HG02973 (cell line): ENCODE results near the gene XYLT1.

Experiments used
- ATAC-seq: cut with Tn5 transposase; IDR thresholded peaks from one replicate; pipeline ENCODE4 v1.9.1; 2021; ENCODE audit warnings: moderate library complexity; ENCODE audit not compliant: unreplicated experiment

The XYLT1 gene

GRCh38 chr16:17461951-17462729 lies 8.6 kb downstream of the XYLT1 start:
- ATAC-seq = no peak

DNA sequence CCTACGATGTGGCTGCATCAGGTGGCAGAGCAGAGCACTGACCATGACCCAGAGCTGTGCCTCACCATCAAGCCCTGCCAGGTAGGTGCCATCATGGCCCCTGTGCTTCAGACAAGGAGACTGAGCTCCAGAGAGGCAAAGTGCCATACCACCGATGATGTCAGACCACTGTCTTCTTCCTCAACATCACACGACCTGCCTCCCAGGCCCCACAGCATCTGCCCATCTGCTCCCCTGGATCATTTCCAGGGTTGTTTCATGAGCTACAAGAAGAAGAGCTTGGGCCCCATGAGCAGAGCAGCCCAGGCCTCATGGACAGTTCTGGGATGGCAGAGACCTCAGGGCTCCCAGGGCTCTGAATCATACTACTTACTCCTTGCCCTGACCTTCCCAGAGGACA lies 9.9 kb downstream of the XYLT1 start:
- no peak for ATAC-seq

DNA sequence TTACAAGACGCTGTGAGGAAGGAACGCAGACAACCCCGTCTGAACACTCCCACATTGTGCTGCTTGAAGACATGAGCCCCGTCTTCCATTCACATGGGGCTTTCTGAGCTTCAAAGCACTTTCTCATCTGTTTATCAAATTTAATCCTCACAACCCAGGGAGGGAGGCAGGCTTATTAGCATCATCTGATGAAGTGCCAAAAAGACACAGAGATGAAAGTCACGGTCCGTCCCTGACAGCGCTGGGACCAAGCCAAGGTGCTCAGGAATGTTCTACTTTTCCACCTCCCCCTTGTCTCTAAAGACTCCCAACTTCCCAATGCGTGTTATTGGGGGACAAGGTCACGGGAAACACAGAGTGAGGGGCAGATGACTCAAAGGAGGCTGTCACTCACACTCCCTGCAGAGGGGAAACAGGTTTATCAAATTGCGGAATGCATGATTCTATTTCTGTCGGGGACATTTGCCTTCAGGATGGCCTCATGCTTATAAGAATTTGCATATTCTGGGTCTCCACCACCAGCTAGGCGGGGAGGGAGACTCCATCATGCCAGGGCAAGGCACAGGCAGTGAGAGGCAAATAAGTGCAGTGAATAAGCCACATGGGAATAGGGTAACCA lies 10.7 kb downstream of the XYLT1 start:
- ATAC-seq = no peak

GRCh38 chr16:17457997-17458396 lies 12.8 kb downstream of the XYLT1 start:
- no peak for ATAC-seq

DNA sequence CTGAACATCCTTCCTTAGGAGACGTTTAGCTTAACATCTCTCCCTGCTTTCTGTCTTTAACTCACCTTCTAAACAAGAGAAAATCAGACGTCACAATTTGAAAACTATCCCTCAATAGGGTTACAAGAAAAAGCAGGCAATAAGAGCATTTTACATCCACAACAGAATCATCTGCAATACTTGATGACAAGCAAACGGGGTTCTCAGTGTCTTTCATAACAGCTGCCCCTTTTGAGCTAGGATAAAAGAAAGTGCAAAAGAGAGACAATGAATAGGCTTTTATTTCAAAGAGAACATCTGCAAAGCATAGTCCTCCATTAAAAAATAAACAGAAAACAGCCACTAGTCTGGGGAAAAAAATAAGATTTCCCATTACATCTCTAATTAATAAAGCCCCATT lies 13.2 kb downstream of the XYLT1 start:
- no peak for ATAC-seq

GRCh38 chr16:17454162-17454730 lies 16.5 kb downstream of the XYLT1 start:
- no peak for ATAC-seq

GRCh38 chr16:17453364-17454038 lies 17.3 kb downstream of the XYLT1 start:
- ATAC-seq = no peak

DNA sequence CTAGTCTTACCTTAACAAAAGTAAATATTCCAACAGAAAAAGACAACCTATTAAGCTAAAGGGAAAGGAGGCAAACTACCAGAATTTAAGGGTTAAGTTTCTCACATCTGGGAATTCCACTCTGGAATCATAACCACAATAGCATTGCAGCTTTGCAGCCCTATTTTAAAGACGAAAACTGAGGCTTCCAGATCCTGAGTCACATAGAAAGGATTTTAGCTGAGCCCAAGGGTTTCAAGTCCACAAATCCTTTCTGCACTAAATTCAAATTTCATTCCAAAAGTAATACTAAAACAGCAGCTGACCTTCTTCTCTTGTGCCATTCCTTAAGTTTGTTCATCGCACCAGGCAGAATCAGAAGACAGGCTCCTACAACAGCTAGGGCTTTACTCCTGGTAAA lies 17.8 kb downstream of the XYLT1 start:
- no peak for ATAC-seq

DNA sequence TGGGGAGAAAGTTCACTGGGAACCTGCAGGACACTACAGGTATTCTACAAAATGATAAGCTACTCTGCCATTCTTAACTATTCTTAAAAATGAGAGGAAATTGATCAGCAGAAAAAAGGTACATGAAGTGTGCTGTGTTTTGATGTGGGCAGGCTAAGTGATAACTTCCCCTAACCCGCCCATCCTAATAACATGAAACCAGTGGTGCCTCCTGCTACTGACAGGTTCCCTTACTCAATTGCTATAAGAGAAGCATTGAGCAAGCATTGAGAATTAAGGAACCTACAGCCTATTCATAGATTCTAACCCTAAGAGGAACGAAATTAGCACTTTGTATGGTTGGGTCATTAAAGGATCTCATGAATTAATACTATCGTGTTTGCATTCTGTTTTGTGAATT lies 18.9 kb downstream of the XYLT1 start:
- no peak for ATAC-seq

- ATAC-seq = no peak
Observed at GRCh38 chr16:17450291-17450690, 20.5 kb downstream of the XYLT1 start.

GRCh38 chr16:17448640-17449638 lies 21.8 kb downstream of the XYLT1 start:
- ATAC-seq = no peak

GRCh38 chr16:17447101-17447569 lies 23.6 kb downstream of the XYLT1 start:
- ATAC-seq = no peak

- ATAC-seq = no peak
Observed at GRCh38 chr16:17446661-17447060, 24.1 kb downstream of the XYLT1 start.

GRCh38 chr16:17445421-17445820 lies 25.3 kb downstream of the XYLT1 start:
- ATAC-seq = no peak

DNA sequence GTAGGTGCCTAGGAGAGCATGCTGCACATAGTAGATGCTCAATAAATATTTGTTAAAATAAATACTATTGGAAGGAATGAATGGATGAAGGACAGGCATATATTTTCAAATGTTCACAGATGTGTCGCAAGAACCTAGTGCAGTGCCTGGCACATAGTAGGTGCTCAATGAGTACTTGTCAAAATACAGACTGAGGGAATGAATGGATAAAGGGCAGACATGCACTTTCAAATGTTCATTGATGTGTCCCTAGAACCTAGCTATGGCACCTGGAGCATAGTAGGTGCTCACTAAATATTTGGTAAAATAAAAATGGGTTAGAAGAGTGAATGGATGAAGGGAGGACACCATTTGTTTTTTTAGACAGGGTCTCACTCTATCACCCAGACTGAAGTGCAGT lies 26.1 kb downstream of the XYLT1 start:
- no peak for ATAC-seq

DNA sequence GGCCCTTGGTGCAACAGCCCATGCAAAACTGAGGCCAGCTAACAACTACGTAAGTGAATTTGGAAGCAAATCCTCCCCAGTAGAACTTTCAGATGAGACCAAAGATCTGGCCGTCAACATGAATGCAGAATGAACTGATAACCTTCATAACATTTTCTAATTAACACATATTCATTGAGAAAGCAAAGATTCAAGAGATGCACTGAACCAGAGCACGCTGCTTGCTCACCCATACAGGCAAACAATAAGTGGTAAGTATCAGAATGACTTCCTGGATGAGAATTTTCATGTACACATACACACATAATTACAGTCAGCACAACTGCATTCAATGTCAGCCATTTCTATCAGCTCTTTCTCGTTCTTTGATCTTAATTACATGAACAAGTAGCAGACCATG lies 30.6 kb downstream of the XYLT1 start:
- no peak for ATAC-seq

GRCh38 chr16:17439580-17439979 lies 31.2 kb downstream of the XYLT1 start:
- ATAC-seq = no peak

DNA sequence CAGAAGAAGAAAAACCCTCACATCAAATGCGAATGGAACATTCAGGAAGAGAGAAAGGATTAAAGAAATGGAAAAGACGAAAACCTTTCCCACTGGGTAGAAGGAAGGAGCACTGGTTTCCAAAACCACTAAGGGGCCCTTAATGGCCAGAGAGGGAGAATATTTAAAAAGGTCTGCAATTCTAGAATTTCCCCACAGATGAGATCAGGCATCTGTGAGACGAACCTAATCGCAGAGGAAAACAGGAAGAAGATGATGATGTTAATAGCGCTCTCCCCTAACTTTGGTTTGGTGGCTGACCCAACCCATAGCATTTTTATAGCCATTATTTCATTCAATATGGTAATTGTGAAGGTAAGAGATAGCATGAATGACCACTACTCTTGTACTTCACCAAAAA lies 32.8 kb downstream of the XYLT1 start:
- ATAC-seq = no peak

DNA sequence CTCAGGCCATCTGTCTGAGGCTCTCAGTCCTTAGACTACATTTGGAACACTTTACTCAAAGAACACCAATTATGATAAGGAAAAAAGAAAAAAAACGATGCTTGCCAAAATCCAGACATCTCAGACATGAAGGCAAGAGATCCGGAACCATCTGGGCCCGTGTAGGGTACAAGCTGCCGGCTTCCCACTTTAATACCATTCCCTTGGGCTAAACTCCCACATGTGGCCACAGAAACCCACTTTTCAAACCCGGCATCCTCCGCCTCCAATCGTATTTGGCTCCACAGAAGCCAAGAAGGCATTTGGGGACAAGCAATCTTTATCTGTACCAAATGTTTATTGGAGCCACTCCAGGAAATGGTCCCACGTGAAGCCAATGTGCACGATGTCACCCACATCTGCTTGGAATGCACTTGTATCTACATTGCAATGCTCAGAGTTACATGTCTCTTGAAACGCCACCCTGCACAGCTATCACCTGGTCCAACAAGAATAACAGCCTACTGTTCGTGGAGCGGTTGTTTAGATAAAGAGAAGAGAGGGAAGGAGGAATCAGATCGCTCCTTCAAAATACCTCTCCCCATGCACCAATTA lies 33.5 kb downstream of the XYLT1 start:
- no peak for ATAC-seq

- no peak for ATAC-seq
Observed at GRCh38 chr16:17435318-17435717, 35.4 kb downstream of the XYLT1 start.
